HCT116 (cell line): ENCODE measurements around the gene CNGA3. TPM values are rescaled to one million over a fixed set of nuclear protein-coding genes. Genes with fewer than 3 reads are reported as not detected.

ENCODE experiments used
- ATAC-seq: fragments of 200-7000 bp; cut with Tn5 transposase; 2 replicates; pipeline ENCODE4 v1.9.1; 2020; ENCODE audit warnings: mild to moderate bottlenecking, moderate library complexity
- BruUV-seq: library from RNA; stranded (reverse); fragments of 400-500 nt; replicated peaks from 2 replicates; lab custom pipeline; 2021; lab: Mats Ljungman, UMichigan
- CTCF ChIA-PET: fragments of 300-600 bp; sonication (Branson Sonifier 250); formaldehyde crosslinking; loops from one replicate; lab custom pipeline; 2021; ENCODE audit warnings: antibody characterized with exemption; lab: Charles Lee
- POLR2A ChIA-PET: fragments of 300-600, 350-600 bp; sonication (Branson Sonifier 250); formaldehyde crosslinking; loops from one replicate; lab custom pipeline; 2021; ENCODE audit warnings: antibody characterized with exemption; lab: Charles Lee
- RAD21 ChIA-PET, 2 experiments: fragments of 300-600 bp; sonication (Branson Sonifier 250); formaldehyde crosslinking; loops; one replicate each; lab custom pipeline; 2023; ENCODE audit warnings: low total read pairs in 2 of 2; ENCODE audit not compliant: uncharacterized antibody in 2 of 2, unreplicated experiment in 2 of 2, low non-redundant PET in 1 of 2; lab: Charles Lee
- DNase-seq: peaks from one replicate; pipeline ENCODE4 v3.0.0-alpha.2; 2010; ENCODE audit warnings: low read depth, low spot score
- H2AFZ ChIP-seq: fragments of 200-600 bp; shearing (Covaris generic), sonication (generic); 2 replicates; pipeline ENCODE4 v1.6.1; 2017; ENCODE audit warnings: low read depth, mixed run types, mixed read lengths, antibody characterized with exemption, low read length; ENCODE audit not compliant: poor library complexity, severe bottlenecking
- H3K27ac ChIP-seq: 2 replicates; pipeline ENCODE4 v1.5.1; 2012; ENCODE audit warnings: low read depth, low read length
- H3K27me3 ChIP-seq: fragments of 200-600 bp; sonication (generic); 2 replicates; pipeline ENCODE4 v1.6.1; 2016; ENCODE audit warnings: mixed run types, low read length, mixed read lengths; ENCODE audit not compliant: insufficient read depth
- H3K36me3 ChIP-seq, 2 experiments: fragments of 200-500 bp in 1 of 2; fragments of 200-600 bp in 1 of 2; sonication (Bioruptor generic) in 1 of 2; sonication (generic) in 1 of 2; 2 replicates each; pipeline versions ENCODE4 v1.5.1 to v1.6.1; 2014 to 2016; ENCODE audit warnings: low read length in 2 of 2, inconsistent platforms in 1 of 2, mixed read lengths in 1 of 2, mixed run types in 1 of 2; ENCODE audit not compliant: insufficient read depth in 2 of 2, control insufficient read depth in 1 of 2
- H3K4me1 ChIP-seq, 2 experiments: fragments of 200-600 bp in 1 of 2; sonication (generic) in 1 of 2; 2 replicates each; pipeline versions ENCODE4 v1.5.1 to v1.6.1; 2012 to 2017; ENCODE audit warnings: low read length in 2 of 2, inconsistent platforms in 1 of 2, mild to moderate bottlenecking in 1 of 2, mixed read lengths in 1 of 2, mixed run types in 1 of 2, moderate library complexity in 1 of 2; ENCODE audit not compliant: insufficient read depth in 2 of 2, control insufficient read depth in 1 of 2
- H3K4me2 ChIP-seq: fragments of 200-600 bp; sonication (generic); 2 replicates; pipeline ENCODE4 v1.6.1; 2017; ENCODE audit warnings: mixed run types, low read length, mixed read lengths
- H3K4me3 ChIP-seq, 2 experiments: fragments of 200-600 bp in 1 of 2; sonication (generic) in 1 of 2; replicated peaks in 1 of 2; 2 replicates each; pipeline ENCODE4 v1.5.1; 2011 to 2016; ENCODE audit warnings: low read length in 2 of 2, control low read depth in 1 of 2, low read depth in 1 of 2, mild to moderate bottlenecking in 1 of 2, mixed read lengths in 1 of 2, mixed run types in 1 of 2
- H3K79me2 ChIP-seq: fragments of 200-600 bp; sonication (generic); 2 replicates; pipeline ENCODE4 v1.6.1; 2017; ENCODE audit warnings: mild to moderate bottlenecking, mixed run types, low read length, moderate library complexity, mixed read lengths; ENCODE audit not compliant: insufficient read depth
- H3K9ac ChIP-seq: fragments of 200-600 bp; sonication (generic); 2 replicates; pipeline ENCODE4 v1.6.1; 2016; ENCODE audit warnings: low read length, mixed read lengths
- H3K9me2 ChIP-seq: fragments of 200-600 bp; sonication (generic), shearing (Covaris generic); 2 replicates; pipeline ENCODE4 v1.6.1; 2017; ENCODE audit warnings: mixed run types, mild to moderate bottlenecking, moderate library complexity; ENCODE audit not compliant: insufficient read depth
- H3K9me3 ChIP-seq, 2 experiments: fragments of 200-500 bp in 1 of 2; fragments of 200-600 bp in 1 of 2; sonication (Bioruptor generic) in 1 of 2; sonication (generic) in 1 of 2; 2 replicates each; pipeline ENCODE4 v1.6.1; 2014 to 2017; ENCODE audit warnings: low read length in 2 of 2, mixed read lengths in 2 of 2, inconsistent platforms in 1 of 2, low read depth in 1 of 2, mild to moderate bottlenecking in 1 of 2, mixed run types in 1 of 2, moderate library complexity in 1 of 2; ENCODE audit not compliant: control insufficient read depth in 1 of 2, insufficient read depth in 1 of 2
- H4K20me1 ChIP-seq: fragments of 200-600 bp; sonication (generic), shearing (Covaris generic); 2 replicates; pipeline ENCODE4 v1.6.1; 2017; ENCODE audit warnings: mixed run types, mild to moderate bottlenecking, moderate library complexity; ENCODE audit not compliant: insufficient read depth
- CEBPB ChIP-seq: IDR thresholded peaks from 2 replicates; pipeline ENCODE4 v1.6.1; 2012; ENCODE audit warnings: low read depth
- EGR1 ChIP-seq: IDR thresholded peaks from 2 replicates; pipeline ENCODE4 v1.6.1; 2012; ENCODE audit warnings: low read depth
- ELF1 ChIP-seq: IDR thresholded peaks from 2 replicates; pipeline ENCODE4 v1.6.1; 2012; ENCODE audit warnings: low read depth, borderline replicate concordance
- EZH2 ChIP-seq: fragments of 200-600 bp; sonication (generic); IDR thresholded peaks from 2 replicates; pipeline ENCODE4 v1.6.1; 2017; ENCODE audit warnings: antibody characterized with exemption, mixed run types
- EZH2phosphoT487 ChIP-seq: fragments of 200-600 bp; IDR thresholded peaks from 2 replicates; pipeline ENCODE4 v1.6.1; 2018; ENCODE audit warnings: antibody characterized with exemption, borderline replicate concordance
- FOSL1 ChIP-seq: IDR thresholded peaks from 2 replicates; pipeline ENCODE4 v1.6.1; 2012; ENCODE audit warnings: low read depth
- MAX ChIP-seq: IDR thresholded peaks from 2 replicates; pipeline ENCODE4 v1.6.1; 2012
- POLR2A ChIP-seq: IDR thresholded peaks from 2 replicates; pipeline ENCODE4 v1.7.0; 2011; ENCODE audit warnings: borderline replicate concordance; ENCODE audit not compliant: insufficient read depth, insufficient read length; ENCODE audit errors: extremely low read depth
- POLR2AphosphoS5 ChIP-seq: IDR thresholded peaks from 2 replicates; pipeline ENCODE4 v1.6.1; 2011; ENCODE audit warnings: mild to moderate bottlenecking, low read depth, low read length, moderate library complexity
- RAD21 ChIP-seq: IDR thresholded peaks from 2 replicates; pipeline ENCODE4 v1.6.1; 2012; ENCODE audit warnings: low read depth, mild to moderate bottlenecking
- REST ChIP-seq: IDR thresholded peaks from 2 replicates; pipeline ENCODE4 v1.6.1; 2012; ENCODE audit warnings: low read depth
- SIN3A ChIP-seq: IDR thresholded peaks from 2 replicates; pipeline ENCODE4 v1.6.1; 2012; ENCODE audit warnings: low read depth
- SP1 ChIP-seq: IDR thresholded peaks from 2 replicates; pipeline ENCODE4 v1.6.1; 2012; ENCODE audit warnings: low read depth
- SRF ChIP-seq: IDR thresholded peaks from 2 replicates; pipeline ENCODE4 v1.6.1; 2012; ENCODE audit warnings: low read depth
- TCF7L2 ChIP-seq: IDR thresholded peaks from 2 replicates; pipeline ENCODE4 v1.7.0; 2011; ENCODE audit warnings: borderline replicate concordance, inconsistent platforms; ENCODE audit not compliant: insufficient read depth, insufficient read length; ENCODE audit errors: extremely low read depth
- YY1 ChIP-seq: IDR thresholded peaks from 2 replicates; pipeline ENCODE4 v1.6.1; 2011; ENCODE audit warnings: low read length, low read depth, moderate library complexity, mild to moderate bottlenecking; ENCODE audit not compliant: insufficient replicate concordance; ENCODE audit errors: extremely low read depth
- ZBTB33 ChIP-seq: IDR thresholded peaks from 2 replicates; pipeline ENCODE4 v1.6.1; 2011; ENCODE audit warnings: mild to moderate bottlenecking, low read length, moderate library complexity; ENCODE audit not compliant: insufficient replicate concordance; ENCODE audit errors: extremely low read depth
- ZFX ChIP-seq: fragments of 450-650 bp; IDR thresholded peaks from 2 replicates; pipeline ENCODE4 v1.6.1; 2017
- intact Hi-C: fragments of 100-400 bp; cut with micrococcal nuclease; formaldehyde crosslinking; loops from 2 replicates; pipeline ENCODE4 v1.10.0; 2022
- total RNA-seq: library from RNA; stranded (reverse); gene quantifications from one replicate; pipeline ENCODE4 v1.2.1, GENCODE V29; 2021; ENCODE audit not compliant: unreplicated experiment

The CNGA3 gene
- total RNA-seq, 1 experiment from 2014 or later: not detected

GRCh38 chr2:98308532-98308931 is 37.7 kb upstream of the CNGA3 start:
- Histone ChIP-seq H3K27me3 (no peaks in the 10 kb centered on the region), H3K27ac (no peak overlapping the region), H3K9ac (no peak overlapping the region), H3K4me2 (no peak overlapping the region), H4K20me1 (no peaks in the 10 kb centered on the region), H2AFZ (no peak overlapping the region), H3K79me2 (no peaks in the 10 kb centered on the region), H3K9me3 (no peaks in the 10 kb centered on the region), H3K9me2 (no peaks in the 10 kb centered on the region), H3K36me3 (no peaks in the 10 kb centered on the region), H3K4me3 (no peak overlapping the region), H3K4me1 (no peaks in the 10 kb centered on the region)
- ChIA-PET RAD21 (no interaction called here), POLR2A (no interaction called here), CTCF (no interaction called here)
- no TSS peak for BruUV-seq
- no peak for ATAC-seq
- no peak for DNase-seq
- TF ChIP-seq SRF (no peak), FOSL1 (no peak), ZFX (no peak), SIN3A (no peak), YY1 (no peak), ZBTB33 (no peak), SP1 (no peak), EGR1 (no peak), MAX (no peak), CEBPB (no peak), POLR2AphosphoS5 (no peak), REST (no peak), ELF1 (no peak), RAD21 (no peak), POLR2A (no peak), EZH2phosphoT487 (no peak), TCF7L2 (no peak), EZH2 (no peak)
- intact Hi-C loops: no loop called here
